Hematopoietic multipotent progenitor cell (in vitro differentiated cells): ENCODE measurements around the gene CPT1B. TPM values are rescaled to one million over a fixed set of nuclear protein-coding genes. Genes with fewer than 3 reads are reported as not detected.

ENCODE experiments used
- DNase-seq, 3 donors: peaks; one replicate each; pipeline ENCODE4 v3.0.0-alpha.2; 2011 to 2015; ENCODE audit warnings: low read depth in 2 of 3, low spot score in 2 of 3
- total RNA-seq: library from RNA; depleted of rRNA; stranded (reverse); fragments of >200 nt; gene quantifications from one replicate; pipeline ENCODE4 v1.2.3, GENCODE V29; 2012

Gene CPT1B
- total RNA-seq, 1 donor, result 13.2 TPM

GRCh38 chr22:50587407-50587806 lies 9.2 kb upstream of the CPT1B start:
- DNase-seq, result no peak

GRCh38 chr22:50586416-50586815 lies 8.2 kb upstream of the CPT1B start:
- DNase-seq, result no peak

GRCh38 chr22:50585781-50586180 lies 7.6 kb upstream of the CPT1B start:
- no peak for DNase-seq

- no peak for DNase-seq
Measured at GRCh38 chr22:50585238-50585637, 7.0 kb upstream of the CPT1B start.

- DNase-seq, result no peak
Measured at GRCh38 chr22:50584106-50585096, 6.2 kb upstream of the CPT1B start.

- peak in 1 of 3 donors; percentile 23 for DNase-seq
Measured at GRCh38 chr22:50583294-50583861, 5.2 kb upstream of the CPT1B start.

- peak; percentile 92 to 98 (median 98) for DNase-seq
Measured at GRCh38 chr22:50582493-50583293, 4.5 kb upstream of the CPT1B start, which contains the start of gene CHKB. Gene CHKB (minus strand): TSS chr22:50582849. CDS start chr22:50582781, 68 bp downstream.

GRCh38 chr22:50581950-50582492 lies 3.8 kb upstream of the CPT1B start:
- peak in 2 of 3 donors; percentile 17 to 22 for DNase-seq

- DNase-seq, result no peak
Measured at GRCh38 chr22:50581031-50581949, 3.1 kb upstream of the CPT1B start.

GRCh38 chr22:50579752-50580151 lies 1.5 kb upstream of the CPT1B start:
- DNase-seq, result no peak

- DNase-seq, result no peak
Measured at GRCh38 chr22:50578776-50579310, 616 bp upstream of the CPT1B start.

GRCh38 chr22:50577697-50577986 lies 585 bp downstream of the CPT1B start:
- no peak for DNase-seq

- no peak for DNase-seq
Measured at GRCh38 chr22:50576806-50577696, 1.2 kb downstream of the CPT1B start.

- DNase-seq, result peak in 2 of 3 donors; percentile 31 to 33
Measured at GRCh38 chr22:50576070-50576469, 2.2 kb downstream of the CPT1B start.

GRCh38 chr22:50575426-50575941 lies 2.7 kb downstream of the CPT1B start:
- no peak for DNase-seq

GRCh38 chr22:50574383-50574755 lies 3.9 kb downstream of the CPT1B start:
- no peak for DNase-seq

GRCh38 chr22:50573491-50574382 lies 4.5 kb downstream of the CPT1B start:
- no peak for DNase-seq
